ENCODE results near the gene ELMO3.

The ELMO3 gene

GRCh38 chr16:67182288-67182687 lies 16.6 kb upstream of the ELMO3 start:
- DNase-seq (ENCODE audit: low spot score), result no peak

DNA sequence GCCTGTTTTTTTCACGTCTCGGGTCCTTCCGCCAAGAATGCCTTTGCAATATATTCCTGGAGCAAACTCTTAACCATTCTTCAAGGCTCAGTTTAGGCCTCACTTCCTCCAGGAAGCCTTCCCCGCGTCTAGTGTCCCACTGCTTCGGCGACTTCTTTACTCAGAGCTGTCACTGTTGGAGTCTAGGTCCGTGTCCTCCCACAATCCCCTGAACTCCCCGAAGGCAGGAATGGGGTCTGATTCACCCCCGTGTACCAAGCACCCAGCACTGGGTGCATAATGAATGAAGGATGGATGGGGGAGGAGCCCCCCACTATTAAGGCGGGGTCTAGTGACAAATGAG lies 15.7 kb upstream of the ELMO3 start:
- no peak for DNase-seq (ENCODE audit: low spot score)

DNA sequence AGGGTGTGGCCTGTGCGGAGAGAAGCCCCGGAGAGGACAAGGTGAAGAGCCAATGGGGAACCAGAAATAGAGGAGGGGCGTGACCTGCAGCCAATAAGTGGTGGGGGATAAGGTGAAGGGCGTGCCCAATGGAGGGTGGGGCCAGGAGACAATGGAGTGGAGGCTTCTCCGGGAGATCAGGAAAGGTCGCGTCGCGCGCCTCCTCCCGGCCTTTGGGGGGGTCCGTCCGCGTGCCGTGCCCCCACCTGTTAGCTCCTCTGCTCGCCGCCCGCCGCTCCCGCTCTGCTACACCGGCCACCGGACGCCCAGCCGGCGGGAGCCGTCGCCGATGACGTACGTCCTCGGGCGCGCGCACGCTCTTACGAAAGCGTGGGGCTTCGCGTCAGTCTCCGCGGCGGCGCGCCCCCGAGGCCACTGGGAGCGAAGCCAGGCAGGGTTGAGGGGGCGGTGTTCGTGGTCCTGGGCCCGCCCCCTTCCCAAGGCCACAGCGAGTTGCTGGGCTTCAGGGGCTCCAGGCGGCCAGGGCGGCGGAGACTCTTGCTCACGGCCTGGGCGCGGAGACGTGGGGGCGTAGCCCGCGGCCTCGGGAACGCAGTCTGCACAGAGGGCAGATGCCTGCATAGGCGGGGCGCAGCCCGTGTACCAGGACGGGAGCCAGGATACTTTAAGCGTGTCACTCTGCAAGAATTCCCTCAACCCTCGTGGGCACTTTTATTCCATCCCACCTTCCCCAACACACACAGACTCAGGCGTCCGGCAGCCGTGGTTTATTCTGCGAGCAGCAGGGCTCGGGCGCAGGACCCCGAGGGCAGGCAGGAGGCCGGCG lies 15.1 kb upstream of the ELMO3 start, which contains the start of gene MATCAP1:
Gene MATCAP1 (minus strand): TSS at position 337 of the 826 bp plus-strand sequence. CDS start 3,353 bp downstream, outside the sequence.
- peak; percentile 98 for DNase-seq (ENCODE audit: low spot score)

- DNase-seq (ENCODE audit: low spot score), result no peak
These were observed 14.4 kb upstream of the ELMO3 start for GRCh38 chr16:67184453-67184994.

DNA sequence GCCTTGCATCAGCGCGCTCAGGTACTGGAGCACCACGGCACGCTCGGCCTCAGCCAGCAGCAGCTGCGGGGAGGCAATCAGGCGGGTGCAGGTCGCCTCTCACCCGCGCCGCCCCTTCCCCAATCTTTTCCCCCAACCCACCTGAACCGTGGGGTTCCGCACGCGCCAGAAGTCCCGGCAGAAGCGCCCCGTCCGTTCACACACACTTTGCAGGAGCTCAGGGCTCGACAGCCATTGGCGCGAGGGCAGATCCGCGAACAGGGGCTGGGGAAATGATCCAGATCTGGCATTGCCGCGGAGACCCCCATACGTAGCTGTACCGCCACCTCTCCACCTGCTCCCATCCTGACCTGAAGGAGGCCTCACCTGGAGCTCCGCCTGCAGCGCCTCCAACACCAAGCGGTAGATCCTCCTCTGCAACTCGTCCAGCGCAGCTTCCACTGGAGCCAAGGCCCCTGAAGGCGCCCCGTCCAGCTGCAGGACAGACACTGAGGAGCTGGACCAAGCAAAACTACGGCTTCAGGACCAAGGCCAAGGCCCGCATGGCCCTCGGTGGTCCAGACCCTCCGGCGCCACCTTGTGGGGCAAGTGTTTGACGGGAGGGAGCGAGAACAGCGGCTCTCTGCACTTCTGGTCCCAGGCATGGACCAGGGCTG lies 13.8 kb upstream of the ELMO3 start:
- DNase-seq (ENCODE audit: low spot score), result peak; percentile 72

- no peak for DNase-seq (ENCODE audit: low spot score)
These were observed 13.2 kb upstream of the ELMO3 start for GRCh38 chr16:67185651-67186134.

DNA sequence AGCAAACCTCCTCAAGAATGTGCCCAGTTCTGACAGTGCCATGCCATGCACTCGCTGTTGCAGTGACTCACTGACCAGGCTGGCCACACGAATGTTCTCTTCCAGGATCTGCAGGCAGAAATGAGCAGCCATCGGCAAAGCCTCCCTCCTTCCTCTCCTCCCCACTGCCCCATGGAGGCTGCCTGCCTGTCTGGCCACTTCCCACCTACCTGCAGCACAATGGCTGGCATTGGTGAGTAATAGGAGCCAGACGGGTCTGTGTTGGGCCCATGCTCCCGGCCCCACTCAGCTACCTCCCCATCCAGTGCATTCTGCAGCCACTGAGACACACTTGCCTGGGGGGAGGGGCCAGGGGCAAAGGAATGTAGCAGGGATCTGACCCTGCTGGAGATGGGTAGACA lies 12.4 kb upstream of the ELMO3 start:
- DNase-seq (ENCODE audit: low spot score), result no peak

DNA sequence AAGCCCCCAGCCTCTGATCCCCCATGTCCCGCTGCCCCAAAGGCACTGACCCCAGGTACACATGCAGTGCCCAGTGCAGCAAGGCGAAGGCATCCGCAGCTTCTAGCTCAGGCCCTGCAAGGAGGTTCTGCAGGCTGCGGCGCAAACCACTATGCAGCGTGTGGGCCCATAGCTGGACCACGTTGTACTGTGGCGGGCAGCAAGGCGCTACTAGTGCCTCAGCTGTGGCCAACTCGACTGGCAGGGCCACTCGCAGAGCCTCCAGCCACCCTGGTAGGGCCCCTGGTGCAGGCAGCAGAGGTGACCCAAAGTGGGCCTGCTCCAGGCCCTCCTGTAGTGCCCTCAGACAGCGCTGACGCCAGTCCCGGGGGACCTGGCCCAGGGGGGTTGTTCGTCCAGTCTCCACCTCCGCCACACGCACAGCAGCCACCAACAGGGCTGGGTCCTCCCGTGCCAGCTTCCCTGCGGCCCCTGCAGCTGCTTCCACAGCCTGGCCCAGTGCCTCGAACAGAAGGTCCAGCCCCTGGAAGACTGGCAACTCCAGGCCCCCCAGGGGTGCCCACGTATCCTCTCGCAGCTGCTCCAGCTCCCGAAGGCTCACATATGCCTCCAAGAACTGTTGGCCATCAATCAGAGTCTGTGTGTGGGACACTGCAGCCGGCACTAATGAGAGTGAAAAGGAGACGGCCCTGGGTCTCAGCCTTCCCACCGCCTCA lies 11.6 kb upstream of the ELMO3 start:
- no peak for DNase-seq (ENCODE audit: low spot score)

GRCh38 chr16:67188323-67188722 lies 10.6 kb upstream of the ELMO3 start:
- no peak for DNase-seq (ENCODE audit: low spot score)

- no peak for DNase-seq (ENCODE audit: low spot score)
These were observed 10.1 kb upstream of the ELMO3 start for GRCh38 chr16:67188798-67189197.

DNA sequence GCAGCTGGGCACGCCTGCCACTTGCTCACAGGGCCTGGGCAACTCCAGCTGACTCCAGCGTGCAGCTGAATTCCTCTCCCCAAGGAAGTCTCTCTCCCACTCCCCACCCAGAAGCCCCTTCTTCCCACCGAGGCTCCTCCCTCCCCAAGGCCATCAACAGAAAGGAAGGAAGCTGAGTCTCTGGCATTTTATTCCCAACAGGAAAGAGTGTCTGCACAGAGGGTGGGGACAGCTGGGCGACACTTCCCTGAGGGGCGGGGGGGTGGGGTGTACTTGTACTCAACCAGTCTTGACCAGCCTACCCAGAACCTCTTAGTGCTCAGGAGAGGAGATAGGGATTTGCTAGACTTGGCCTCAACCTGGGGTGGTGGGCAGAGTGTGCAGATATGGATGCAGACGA lies 8.9 kb upstream of the ELMO3 start, which contains the start of gene EXOC3L1:
Gene EXOC3L1 (minus strand): TSS at position 96 of the 400 bp plus-strand sequence. CDS start 460 bp downstream, outside the sequence.
- DNase-seq (ENCODE audit: low spot score), result no peak

DNA sequence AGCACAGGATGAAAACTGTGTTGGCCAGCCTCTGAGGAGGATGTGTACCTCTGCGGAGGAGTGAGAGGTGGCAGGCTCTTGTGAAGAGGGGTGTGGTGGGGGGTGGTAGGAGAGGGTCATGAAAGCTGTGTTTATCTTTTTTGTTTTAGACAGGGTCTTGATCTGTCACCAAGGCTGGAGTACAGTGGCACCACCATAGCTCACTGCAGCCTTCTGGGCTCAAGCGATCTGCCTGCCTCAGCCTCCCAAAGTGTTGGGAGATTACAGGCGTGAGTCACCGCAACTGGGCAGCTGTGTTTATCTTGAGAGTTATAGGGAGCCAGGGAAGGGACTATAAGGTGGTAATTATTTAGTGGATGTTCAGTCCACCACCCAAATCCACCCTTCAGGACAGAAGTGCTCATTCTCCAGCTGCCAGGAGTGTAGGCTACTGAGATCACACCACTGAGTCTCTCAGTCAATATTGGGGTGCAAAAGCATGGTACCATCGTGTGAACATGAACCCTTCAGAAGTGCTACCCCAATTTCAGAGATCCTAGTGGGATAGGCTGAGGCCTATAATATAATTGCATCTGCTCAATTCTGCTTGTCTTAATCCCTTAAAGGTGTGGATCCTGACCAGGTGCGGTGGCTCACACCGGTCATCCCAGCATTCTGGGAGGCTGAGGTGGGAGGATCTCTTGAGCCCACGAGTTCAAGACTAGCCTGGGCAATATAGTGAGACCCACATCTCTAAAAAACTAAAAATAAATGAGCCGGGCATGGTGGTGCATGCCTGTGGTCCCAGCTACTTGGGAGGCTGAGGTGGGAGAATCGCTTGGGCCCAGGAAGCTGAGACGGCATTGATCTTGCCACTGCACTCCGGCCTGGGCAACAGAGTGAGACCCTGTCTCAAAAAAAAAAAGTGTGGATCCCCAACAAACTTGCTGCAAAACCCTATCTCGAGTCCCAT lies 8.2 kb upstream of the ELMO3 start:
- DNase-seq (ENCODE audit: low spot score), result no peak

DNA sequence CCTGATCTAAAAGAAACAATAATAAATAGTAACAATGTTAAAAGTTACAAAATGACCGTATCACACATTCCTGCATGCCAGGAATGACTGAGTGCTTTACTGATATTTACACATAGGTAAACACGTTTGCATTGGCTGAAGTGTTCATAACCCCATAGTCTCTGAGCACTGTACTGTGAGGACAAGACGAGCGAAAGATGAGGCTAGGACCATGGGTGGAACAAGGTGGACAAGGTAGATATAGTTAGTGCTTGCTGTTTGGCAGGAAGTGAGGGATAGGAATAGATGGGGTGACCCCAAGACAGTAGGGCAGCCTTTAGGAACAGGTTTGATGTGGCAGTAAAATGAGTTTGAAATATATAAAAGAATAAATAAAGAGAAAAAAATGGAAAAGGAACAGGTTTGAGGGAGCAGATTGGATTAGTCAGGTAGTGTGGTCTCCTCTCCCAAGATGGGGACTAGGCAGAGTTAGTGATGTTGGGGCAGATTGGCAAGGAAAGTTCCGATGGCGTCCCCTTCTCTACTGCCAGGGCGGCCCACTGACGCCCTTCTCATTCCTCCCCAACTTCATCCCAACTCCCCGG lies 7.4 kb upstream of the ELMO3 start:
- DNase-seq (ENCODE audit: low spot score), result no peak

GRCh38 chr16:67191995-67192681 lies 6.8 kb upstream of the ELMO3 start, which contains the start of gene E2F4:
Gene E2F4 (plus strand): TSS chr16:67192155. CDS start chr16:67192228, 73 bp downstream.
- peak; percentile 92 for DNase-seq (ENCODE audit: low spot score)

DNA sequence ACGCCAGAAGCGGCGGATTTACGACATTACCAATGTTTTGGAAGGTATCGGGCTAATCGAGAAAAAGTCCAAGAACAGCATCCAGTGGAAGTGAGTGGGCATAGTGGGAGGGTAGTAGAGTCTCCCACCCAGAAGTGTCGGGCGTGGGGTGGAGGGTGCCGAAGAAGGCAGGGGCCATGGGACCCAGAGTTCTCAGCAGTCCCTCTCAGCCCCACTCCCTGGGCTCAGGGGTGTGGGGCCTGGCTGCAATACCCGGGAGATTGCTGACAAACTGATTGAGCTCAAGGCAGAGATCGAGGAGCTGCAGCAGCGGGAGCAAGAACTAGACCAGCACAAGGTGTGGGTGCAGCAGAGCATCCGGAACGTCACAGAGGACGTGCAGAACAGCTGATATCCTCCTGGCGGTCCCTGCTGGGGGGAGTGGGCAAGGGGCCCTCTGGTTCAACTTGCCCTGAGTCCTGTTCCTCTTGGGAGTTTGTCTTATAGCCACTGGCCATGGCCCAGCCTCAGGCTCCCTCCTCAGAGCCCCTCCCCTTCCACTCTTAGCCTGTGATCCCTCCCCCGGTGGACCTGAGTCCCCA lies 6.1 kb upstream of the ELMO3 start:
- no peak for DNase-seq (ENCODE audit: low spot score)

DNA sequence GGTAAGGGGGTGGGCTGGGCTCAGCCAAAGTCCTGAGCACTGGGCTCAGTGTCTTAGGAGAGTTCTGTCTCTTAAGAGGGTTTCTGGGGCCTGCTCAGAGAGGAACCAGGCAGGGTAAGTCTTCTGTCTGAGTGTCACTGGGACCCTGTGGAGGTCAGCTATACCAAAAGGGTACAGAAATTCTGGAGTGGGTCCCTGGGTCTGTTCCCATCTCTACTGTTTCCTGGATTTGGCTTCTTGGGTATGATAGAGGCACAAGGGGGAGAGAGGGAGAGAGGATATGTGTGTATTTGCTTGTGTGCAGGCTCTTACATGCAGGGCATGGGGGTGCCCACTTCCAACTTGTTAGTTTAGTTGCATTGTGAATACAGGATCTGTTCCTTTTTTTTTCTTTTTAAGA lies 5.4 kb upstream of the ELMO3 start:
- DNase-seq (ENCODE audit: low spot score), result no peak

DNA sequence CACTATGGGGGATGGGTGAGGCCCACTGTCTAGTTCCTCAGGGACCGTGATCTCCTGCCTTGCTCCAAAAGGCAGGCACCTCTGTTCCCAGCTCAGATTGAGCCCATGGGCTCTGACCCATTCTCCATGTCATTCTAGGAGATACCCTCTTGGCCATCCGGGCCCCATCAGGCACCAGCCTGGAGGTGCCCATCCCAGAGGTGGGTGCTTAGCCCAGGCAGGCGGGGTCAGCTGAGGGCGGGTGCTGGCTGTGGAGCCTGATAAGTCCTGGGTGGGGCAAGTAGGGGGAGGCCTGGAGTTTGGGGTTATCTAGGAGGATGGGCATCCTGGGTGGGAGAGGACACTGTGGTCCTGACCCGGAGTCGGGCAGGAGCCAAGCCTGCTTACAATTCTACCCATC lies 4.7 kb upstream of the ELMO3 start:
- no peak for DNase-seq (ENCODE audit: low spot score)

GRCh38 chr16:67195676-67196075 lies 3.3 kb upstream of the ELMO3 start:
- DNase-seq (ENCODE audit: low spot score), result no peak

DNA sequence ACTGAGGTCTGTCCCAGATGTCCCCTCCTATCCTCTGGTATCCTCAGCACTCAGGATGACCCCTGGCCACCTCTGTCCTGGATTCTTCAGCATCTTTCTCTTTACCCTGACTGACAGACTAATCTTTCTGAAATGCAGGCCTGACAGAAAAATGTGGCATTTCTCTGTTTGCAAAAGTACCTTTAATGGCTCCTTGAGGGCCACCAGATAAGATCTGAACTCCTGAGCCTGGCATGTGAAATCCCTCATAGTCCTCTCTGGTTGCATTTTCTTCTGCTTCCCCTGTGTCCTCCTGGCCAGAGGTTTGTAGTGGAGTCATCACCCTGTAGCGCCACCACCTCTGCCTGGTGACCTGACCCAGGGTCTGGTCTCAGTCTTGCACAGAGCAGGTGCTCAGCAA lies 2.0 kb upstream of the ELMO3 start:
- no peak for DNase-seq (ENCODE audit: low spot score)

DNA sequence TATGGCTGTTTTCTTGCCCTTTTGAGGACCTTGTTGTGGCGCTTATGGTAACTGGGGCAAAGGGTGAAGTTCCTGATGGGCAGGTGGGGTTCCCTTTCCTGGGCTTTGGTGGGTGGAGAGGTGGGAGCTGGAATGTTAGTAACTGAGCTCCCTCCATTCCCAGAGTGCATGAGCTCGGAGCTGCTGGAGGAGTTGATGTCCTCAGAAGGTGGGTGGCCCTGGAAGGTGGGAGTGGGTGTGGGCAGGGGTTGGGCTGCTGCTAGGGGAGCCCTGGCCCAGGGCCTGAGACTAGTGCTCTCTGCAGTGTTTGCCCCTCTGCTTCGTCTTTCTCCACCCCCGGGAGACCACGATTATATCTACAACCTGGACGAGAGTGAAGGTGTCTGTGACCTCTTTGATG lies 1.2 kb upstream of the ELMO3 start:
- no peak for DNase-seq (ENCODE audit: low spot score)
